HepG2 (cell line): ENCODE measurements around the gene TLCD3B. TPM values are rescaled to one million over a fixed set of nuclear protein-coding genes. Genes with fewer than 3 reads are reported as not detected.

Experiments
- ARNT ChIP-seq: fragments of 450-650 bp; IDR thresholded peaks from 2 replicates; pipeline ENCODE4 v1.6.1; 2017
- BHLHE40 ChIP-seq: IDR thresholded peaks from 2 replicates; pipeline ENCODE4 v1.6.1; 2011; ENCODE audit warnings: low read length, improper control_type of control experiment
- ERF ChIP-seq: IDR thresholded peaks from 2 replicates; pipeline ENCODE4 v1.6.1; 2018; ENCODE audit warnings: missing biosample characterization, missing genetic modification reagents
- FOXA3 ChIP-seq: IDR thresholded peaks from 2 replicates; pipeline ENCODE4 v1.6.1; 2016; ENCODE audit warnings: missing genetic modification reagents, missing compliant biosample characterization
- GRHL1 ChIP-seq: sonication (generic); formaldehyde crosslinking; conservative IDR thresholded peaks from 2 replicates; pipeline ENCODE4 v1.8.0; 2022; ENCODE audit warnings: missing genetic modification reagents
- IKZF5 ChIP-seq: IDR thresholded peaks from 2 replicates; pipeline ENCODE4 v1.6.1; 2018; ENCODE audit warnings: missing genetic modification reagents, mild to moderate bottlenecking, missing compliant biosample characterization
- MAX ChIP-seq: IDR thresholded peaks from 2 replicates; pipeline ENCODE4 v1.6.1; 2012; ENCODE audit warnings: inconsistent platforms
- MEIS2 ChIP-seq: sonication (generic); formaldehyde crosslinking; IDR thresholded peaks from 2 replicates; pipeline ENCODE4 v1.9.0; 2021; ENCODE audit warnings: mild to moderate bottlenecking, missing genetic modification reagents
- MTA3 ChIP-seq: sonication (generic); formaldehyde crosslinking; IDR thresholded peaks from 2 replicates; pipeline ENCODE4 v1.4.0; 2020; ENCODE audit warnings: missing genetic modification reagents
- PCBP2 ChIP-seq: fragments of 200-400 bp; formaldehyde crosslinking; optimal IDR thresholded peaks from 2 replicates; pipeline ENCODE3; 2018; ENCODE audit warnings: low read length, low read depth; ENCODE audit not compliant: poor library complexity, severe bottlenecking
- RERE ChIP-seq: IDR thresholded peaks from 2 replicates; pipeline ENCODE4 v1.6.1; 2016; ENCODE audit warnings: low read depth, missing genetic modification reagents, missing compliant biosample characterization
- RXRA ChIP-seq: sonication (generic); formaldehyde crosslinking; IDR thresholded peaks from 2 replicates; pipeline ENCODE4 v1.5.1; 2020; ENCODE audit warnings: missing genetic modification reagents
- SIN3B ChIP-seq: fragments of 150-350 bp; IDR thresholded peaks from 2 replicates; pipeline ENCODE4 v1.6.1; 2014; ENCODE audit warnings: low read length
- SSRP1 ChIP-seq: IDR thresholded peaks from 2 replicates; pipeline ENCODE4 v1.6.1; 2016; ENCODE audit warnings: control low read depth
- STAT5B ChIP-seq: sonication (generic); formaldehyde crosslinking; IDR thresholded peaks from 2 replicates; pipeline ENCODE4 v1.4.0; 2020; ENCODE audit warnings: missing genetic modification reagents
- TFAP4 ChIP-seq: sonication (generic); IDR thresholded peaks from 2 replicates; pipeline ENCODE4 v1.6.1; 2016; ENCODE audit warnings: low read depth, borderline replicate concordance
- ZBTB26 ChIP-seq: IDR thresholded peaks from 2 replicates; pipeline ENCODE4 v1.6.1; 2016; ENCODE audit warnings: missing compliant biosample characterization, missing genetic modification reagents, borderline replicate concordance
- ZNF576 ChIP-seq: sonication (generic); formaldehyde crosslinking; IDR thresholded peaks from 2 replicates; pipeline ENCODE4 v1.4.0; 2020; ENCODE audit warnings: mild to moderate bottlenecking, missing genetic modification reagents
- ZSCAN12 ChIP-seq: sonication (generic); formaldehyde crosslinking; IDR thresholded peaks from 2 replicates; pipeline ENCODE4 v1.9.0; 2021; ENCODE audit warnings: mild to moderate bottlenecking, missing genetic modification reagents
- ZSCAN30 ChIP-seq: sonication (generic); formaldehyde crosslinking; IDR thresholded peaks from 2 replicates; pipeline ENCODE4 v1.5.0; 2020; ENCODE audit warnings: mild to moderate bottlenecking, missing genetic modification reagents
- ZSCAN9 ChIP-seq: IDR thresholded peaks from 2 replicates; pipeline ENCODE4 v1.6.1; 2016; ENCODE audit warnings: borderline replicate concordance
- polyA plus RNA-seq, 8 experiments: library from polyadenylated mRNA; depleted of rRNA in 3 of 8; stranded (reverse) in 7 of 8; unstranded in 1 of 8; fragments of >200 nt; fragmentation: Illumina TruSeq in 4 of 8; extraction: Trizol in 4 of 8; gene quantifications; 2 replicates each; pipeline versions ENCODE4 v1.2.1 to v1.2.3, GENCODE V29; 2011 to 2016; ENCODE audit warnings: low read depth in 4 of 8, missing spikeins in 1 of 8, mixed read lengths in 1 of 8; ENCODE audit not compliant: insufficient read depth in 1 of 8
- total RNA-seq, 5 experiments: library from RNA; depleted of rRNA; stranded (reverse); fragments of >200 nt; fragmentation: Illumina TruSeq; extraction: Trizol; gene quantifications; 2 replicates each; pipeline ENCODE4 v1.2.3, GENCODE V29; 2016; ENCODE audit warnings: low read depth in 1 of 5

The TLCD3B gene
- total and polyA plus RNA-seq, 2 of the 13 experiments (the other 11 are each of a cell fraction or from before 2014, with no cell fraction given): not detected

- TF ChIP-seq RERE (no peak), RXRA (CRISPR knock-in tag) (peak; percentile 65; the same call in 1 of the 2 replicates), PCBP2 (no peak), TFAP4 (no peak), GRHL1 (CRISPR knock-in tag) (no peak), IKZF5 (CRISPR knock-in tag) (peak; percentile 41; the same call in 1 of the 2 replicates), ARNT (no peak), ZSCAN30 (no peak), MAX (peak; percentile 44; the same call in 1 of the 2 replicates), MTA3 (no peak), ERF (0 out of 2 replicates have a peak, but pooled peaks have one; percentile 22), SIN3B (no peak), BHLHE40 (no peak), ZNF576 (CRISPR knock-in tag) (no peak), ZSCAN9 (CRISPR knock-in tag) (0 out of 2 replicates have a peak, but pooled peaks have one; percentile 36), STAT5B (no peak), MEIS2 (CRISPR knock-in tag) (no peak), ZSCAN12 (CRISPR knock-in tag) (no peak), ZBTB26 (CRISPR knock-in tag) (no peak), SSRP1 (CRISPR knock-in tag) (no peak), FOXA3 (CRISPR knock-in tag) (no peak)
These were observed 24.0 kb upstream of the TLCD3B start (continued) for GRCh38 chr16:30054959-30055553.
